ENCODE measurements around the gene HSD17B12. TPM values are rescaled to one million over a fixed set of nuclear protein-coding genes. Genes with fewer than 3 reads are reported as not detected.

The HSD17B12 gene
- total RNA-seq, 1 experiment from 2014 or later: 112 TPM

DNA sequence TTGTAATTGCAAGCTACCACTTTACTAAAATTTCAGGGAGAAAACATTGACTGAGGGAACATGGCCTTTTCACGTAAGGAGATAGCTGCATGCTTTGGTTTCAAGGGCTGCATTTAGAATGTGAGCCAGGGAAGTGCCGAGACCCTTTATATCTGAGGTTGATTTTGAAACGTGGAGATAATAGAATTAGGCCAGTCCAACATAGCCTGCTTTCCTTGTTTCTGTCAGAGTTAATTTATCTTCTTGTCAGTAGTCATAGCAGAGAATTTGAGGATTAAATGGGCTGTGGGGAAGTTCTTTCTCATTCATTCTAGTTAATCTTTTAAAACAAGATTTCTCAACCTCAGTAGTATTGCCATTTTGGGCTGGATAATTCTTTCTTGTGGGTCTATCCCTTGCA is 212.3 kb downstream of the HSD17B12 start:
- intact Hi-C loops (cut with micrococcal nuclease; ENCODE audit: unreplicated experiment): no loop called here
- H3K4me2 ChIP-seq: no peak overlapping the region
- H4K20me1 ChIP-seq (ENCODE audit: insufficient read depth): no peaks in the 10 kb centered on the region; the same call in 1 of the 2 replicates
- peaks cover 9% of the 10 kb centered on the region; the same call in 1 of the 2 replicates for H3F3A ChIP-seq (ENCODE audit: insufficient read depth, low read depth)
- H3K36me3 ChIP-seq (ENCODE audit: low read depth): peaks cover 18% of the 10 kb centered on the region; the same call in 1 of the 2 replicates
- H3K4me1 ChIP-seq (replicated peaks; ENCODE audit: insufficient read depth): peaks cover 13% of the 10 kb centered on the region
- no peak overlapping the region for H3K4me3 ChIP-seq
- POLR2A ChIA-PET (ENCODE audit: unreplicated experiment): no interaction called here
- DNase-seq: no peak
- BruUV-seq (replicated peaks): no TSS peak
- no peaks in the 10 kb centered on the region for H3K9me2 ChIP-seq (ENCODE audit: insufficient read depth)
- H3K9me3 ChIP-seq (ENCODE audit: insufficient read depth, low read depth): no peaks in the 10 kb centered on the region
- H3K27ac ChIP-seq: no peak overlapping the region
- H2AFZ ChIP-seq: no peak overlapping the region
- CTCF ChIA-PET: no interaction called here
- no peaks in the 10 kb centered on the region for H3K79me2 ChIP-seq (ENCODE audit: low read depth)
- no peaks in the 10 kb centered on the region for H3K27me3 ChIP-seq (ENCODE audit: insufficient read depth, low read depth)
- TF ChIP-seq, protein P1, sequence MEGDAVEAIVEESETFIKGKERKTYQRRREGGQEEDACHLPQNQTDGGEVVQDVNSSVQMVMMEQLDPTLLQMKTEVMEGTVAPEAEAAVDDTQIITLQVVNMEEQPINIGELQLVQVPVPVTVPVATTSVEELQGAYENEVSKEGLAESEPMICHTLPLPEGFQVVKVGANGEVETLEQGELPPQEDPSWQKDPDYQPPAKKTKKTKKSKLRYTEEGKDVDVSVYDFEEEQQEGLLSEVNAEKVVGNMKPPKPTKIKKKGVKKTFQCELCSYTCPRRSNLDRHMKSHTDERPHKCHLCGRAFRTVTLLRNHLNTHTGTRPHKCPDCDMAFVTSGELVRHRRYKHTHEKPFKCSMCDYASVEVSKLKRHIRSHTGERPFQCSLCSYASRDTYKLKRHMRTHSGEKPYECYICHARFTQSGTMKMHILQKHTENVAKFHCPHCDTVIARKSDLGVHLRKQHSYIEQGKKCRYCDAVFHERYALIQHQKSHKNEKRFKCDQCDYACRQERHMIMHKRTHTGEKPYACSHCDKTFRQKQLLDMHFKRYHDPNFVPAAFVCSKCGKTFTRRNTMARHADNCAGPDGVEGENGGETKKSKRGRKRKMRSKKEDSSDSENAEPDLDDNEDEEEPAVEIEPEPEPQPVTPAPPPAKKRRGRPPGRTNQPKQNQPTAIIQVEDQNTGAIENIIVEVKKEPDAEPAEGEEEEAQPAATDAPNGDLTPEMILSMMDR (conservative IDR thresholded peaks at IDR 0.05): no peak
- no peak for TF ChIP-seq EZH2 (IDR thresholded peaks at IDR 0.05; ENCODE audit: low read depth)

DNA sequence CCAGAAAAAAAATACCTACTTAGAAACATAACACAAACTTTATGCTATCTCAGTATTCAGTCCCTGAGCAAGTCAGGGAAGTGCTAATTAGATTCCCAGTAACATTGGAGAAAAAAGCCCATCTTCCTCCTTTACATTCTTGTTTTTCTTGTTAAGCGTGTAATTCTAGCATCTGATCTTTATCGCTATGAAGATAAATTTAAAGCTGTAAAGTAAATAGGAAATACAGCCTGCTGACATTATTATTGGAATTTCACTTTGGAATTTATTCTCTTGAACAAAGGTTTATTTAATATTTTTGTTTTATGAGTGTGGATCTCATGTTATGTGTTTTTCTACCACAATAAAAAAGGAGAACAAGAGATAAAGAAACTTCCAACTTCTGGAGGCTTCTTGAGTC is 214.0 kb downstream of the HSD17B12 start:
- intact Hi-C loops (cut with micrococcal nuclease; ENCODE audit: unreplicated experiment): no loop called here
- H3K27ac ChIP-seq: no peak overlapping the region; the same call in 1 of the 2 replicates
- no TSS peak for BruUV-seq (replicated peaks)
- peak in 1 of 2 experiments; percentile 79 for DNase-seq
- H3K4me3 ChIP-seq: no peak overlapping the region
- H3F3A ChIP-seq (ENCODE audit: insufficient read depth, low read depth): peaks cover 5% of the 10 kb centered on the region; the same call in 1 of the 2 replicates
- CTCF ChIA-PET: no interaction called here
- peaks cover 13% of the 10 kb centered on the region for H3K4me1 ChIP-seq (replicated peaks; ENCODE audit: insufficient read depth)
- peaks cover 15% of the 10 kb centered on the region; the same call in 1 of the 2 replicates for H3K36me3 ChIP-seq (ENCODE audit: low read depth)
- POLR2A ChIA-PET (ENCODE audit: unreplicated experiment): no interaction called here
- TF ChIP-seq EZH2 (IDR thresholded peaks at IDR 0.05; ENCODE audit: low read depth): no peak
- TF ChIP-seq, protein P1 (conservative IDR thresholded peaks at IDR 0.05): no peak
- H4K20me1 ChIP-seq (ENCODE audit: insufficient read depth): no peaks in the 10 kb centered on the region; the same call in 1 of the 2 replicates
- no peaks in the 10 kb centered on the region for H3K79me2 ChIP-seq (ENCODE audit: low read depth)
- H3K9me3 ChIP-seq (ENCODE audit: insufficient read depth, low read depth): no peaks in the 10 kb centered on the region
- no peaks in the 10 kb centered on the region for H3K9me2 ChIP-seq (ENCODE audit: insufficient read depth)
- H3K27me3 ChIP-seq (ENCODE audit: insufficient read depth, low read depth): no peaks in the 10 kb centered on the region
- H3K4me2 ChIP-seq: peak overlapping the region; percentile 35
- no peak overlapping the region for H2AFZ ChIP-seq

DNA sequence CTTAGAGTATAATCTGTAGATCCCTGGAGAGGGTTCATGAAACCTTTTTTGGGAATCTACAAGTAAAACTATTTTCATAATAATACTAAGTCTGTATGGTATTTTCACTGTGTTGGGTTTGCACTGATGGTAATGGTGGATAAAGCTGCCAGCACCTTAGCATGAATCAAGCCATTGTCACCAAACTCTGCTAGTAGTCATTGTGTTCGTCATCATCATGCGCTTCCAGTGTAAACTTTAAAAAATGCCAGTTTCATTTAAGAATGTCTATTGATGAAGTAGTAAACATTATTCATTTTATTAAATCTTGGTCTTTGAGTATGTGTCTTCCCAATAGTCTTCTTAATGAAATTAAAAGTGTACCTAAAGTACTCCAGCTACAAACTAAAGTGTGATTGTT is 215.1 kb downstream of the HSD17B12 start:
- no peaks in the 10 kb centered on the region; the same call in 1 of the 2 replicates for H4K20me1 ChIP-seq (ENCODE audit: insufficient read depth)
- no peak overlapping the region for H3K4me2 ChIP-seq
- H3K4me1 ChIP-seq (replicated peaks; ENCODE audit: insufficient read depth): peaks cover 13% of the 10 kb centered on the region
- no TSS peak for BruUV-seq (replicated peaks)
- no peaks in the 10 kb centered on the region for H3K79me2 ChIP-seq (ENCODE audit: low read depth)
- no peak overlapping the region for H3K27ac ChIP-seq
- intact Hi-C loops (cut with micrococcal nuclease; ENCODE audit: unreplicated experiment): no loop called here
- no peak overlapping the region for H2AFZ ChIP-seq
- no peaks in the 10 kb centered on the region; the same call in 1 of the 2 replicates for H3F3A ChIP-seq (ENCODE audit: insufficient read depth, low read depth)
- no peak for DNase-seq
- H3K4me3 ChIP-seq: no peak overlapping the region
- no peak for TF ChIP-seq EZH2 (IDR thresholded peaks at IDR 0.05; ENCODE audit: low read depth)
- TF ChIP-seq, protein P1 (conservative IDR thresholded peaks at IDR 0.05): no peak
- H3K9me2 ChIP-seq (ENCODE audit: insufficient read depth): no peaks in the 10 kb centered on the region
- CTCF ChIA-PET: no interaction called here
- peaks cover 15% of the 10 kb centered on the region; the same call in 1 of the 2 replicates for H3K36me3 ChIP-seq (ENCODE audit: low read depth)
- H3K9me3 ChIP-seq (ENCODE audit: insufficient read depth, low read depth): no peaks in the 10 kb centered on the region
- no peaks in the 10 kb centered on the region for H3K27me3 ChIP-seq (ENCODE audit: insufficient read depth, low read depth)
- POLR2A ChIA-PET (ENCODE audit: unreplicated experiment): no interaction called here

Data from PC-9 (cell line).